T-cell (primary cell): Measurements from ENCODE around the gene CDC45. TPM values are rescaled to one million over a fixed set of nuclear protein-coding genes. Genes with fewer than 3 reads are reported as not detected.

ENCODE experiments used
- ATAC-seq, 4 experiments: fragments of 200-7000 bp in 3 of 4; fragments of 150-1000 bp in 1 of 4; cut with Tn5 transposase; replicated peaks in 1 of 4; 1 replicate in 3 of 4; 2 replicates in 1 of 4; pipeline ENCODE4 v1.10.0; 2021; ENCODE audit warnings: moderate library complexity in 3 of 4, mild to moderate bottlenecking in 2 of 4, moderate number of reproducible peaks in 1 of 4
- CTCF ChIA-PET, 2 donors: fragments of 300-600 bp; sonication (Branson Sonifier 250); formaldehyde crosslinking; loops; one replicate each; lab custom pipeline; 2022; ENCODE audit warnings: antibody characterized with exemption in 2 of 2; lab: Charles Lee
- POLR2A ChIA-PET, 2 donors: fragments of 300-600 bp; sonication (Branson Sonifier 250); formaldehyde crosslinking; loops; one replicate each; lab custom pipeline; 2022; ENCODE audit warnings: antibody characterized with exemption in 2 of 2; lab: Charles Lee
- DNase-seq, 35 experiments: peaks; one replicate each; pipeline versions ENCODE4 v3.0.0 to v3.0.0-alpha.2; 2013 to 2023
- H3K27ac ChIP-seq: one replicate; pipeline ENCODE4 v1.5.1; 2013; ENCODE audit warnings: low read length
- H3K27me3 ChIP-seq, 2 experiments: replicated peaks in 1 of 2; 1 replicate in 1 of 2; 2 replicates in 1 of 2; pipeline versions ENCODE4 v1.6.1 to v1.7.0; 2013; ENCODE audit warnings: low read length in 1 of 2, mixed read lengths in 1 of 2; ENCODE audit not compliant: control insufficient read depth in 2 of 2, insufficient read depth in 2 of 2; ENCODE audit errors: extremely low read depth in 1 of 2
- H3K36me3 ChIP-seq, 2 donors: 1 replicate in 1 of 2; 2 replicates in 1 of 2; pipeline versions ENCODE4 v1.6.1 to v1.7.0; 2013; ENCODE audit warnings: low read length in 1 of 2; ENCODE audit not compliant: control insufficient read depth in 2 of 2, insufficient read depth in 1 of 2; ENCODE audit errors: extremely low read depth in 1 of 2
- H3K4me1 ChIP-seq, 2 experiments: 1 replicate in 1 of 2; 2 replicates in 1 of 2; pipeline versions ENCODE4 v1.6.1 to v1.7.0; 2013; ENCODE audit warnings: low read length in 2 of 2, mixed read lengths in 1 of 2; ENCODE audit not compliant: insufficient read depth in 2 of 2, control insufficient read depth in 1 of 2; ENCODE audit errors: extremely low read depth in 1 of 2
- H3K4me3 ChIP-seq, 2 donors: 1 replicate in 1 of 2; 2 replicates in 1 of 2; pipeline versions ENCODE4 v1.5.1 to v1.7.0; 2013; ENCODE audit warnings: mild to moderate bottlenecking in 2 of 2, low read length in 1 of 2, moderate library complexity in 1 of 2; ENCODE audit not compliant: control insufficient read depth in 1 of 2; ENCODE audit errors: extremely low read depth in 1 of 2
- H3K9me3 ChIP-seq: 2 replicates; pipeline ENCODE4 v1.7.0; 2013
- H3K27ac Mint-ChIP-seq, 2 donors: one replicate each; pipeline ENCODE4 v1.8.0; 2020 to 2021; ENCODE audit warnings: mild to moderate bottlenecking in 2 of 2, mixed read lengths in 2 of 2
- H3K27me3 Mint-ChIP-seq, 2 donors: one replicate each; pipeline ENCODE4 v1.8.0; 2021 to 2022; ENCODE audit warnings: mixed read lengths in 2 of 2
- H3K36me3 Mint-ChIP-seq: one replicate; pipeline ENCODE4 v1.8.0; 2021; ENCODE audit warnings: mixed read lengths
- H3K4me1 Mint-ChIP-seq, 3 donors: one replicate each; pipeline ENCODE4 v1.8.0; 2020 to 2022; ENCODE audit warnings: mixed read lengths in 3 of 3, mild to moderate bottlenecking in 1 of 3
- H3K4me3 Mint-ChIP-seq, 3 donors: one replicate each; pipeline ENCODE4 v1.8.0; 2020 to 2022; ENCODE audit warnings: mild to moderate bottlenecking in 3 of 3, mixed read lengths in 3 of 3, moderate library complexity in 3 of 3
- H3K9me3 Mint-ChIP-seq, 3 donors: one replicate each; pipeline ENCODE4 v1.8.0; 2020 to 2022; ENCODE audit warnings: mixed read lengths in 3 of 3
- WGBS: methylation state at CpG from one replicate; pipeline ENCODE4 v1.1.5; 2013; ENCODE audit warnings: missing lambda C conversion rate; ENCODE audit not compliant: insufficient coverage; 5-methylcytosine and 5-hydroxymethylcytosine counted together
- total RNA-seq, 35 experiments: library from RNA in 6 of 35; stranded (reverse) in 6 of 35; fragments of 120-200 nt in 1 of 35; gene quantifications; one replicate each; pipeline versions ENCODE4 v1.2.1 to v1.2.4 and lab custom pipeline; 2013 to 2026

CDC45 gene
- total RNA-seq, 5 donors from 2014 or later (not counting 1 experiment from before 2014, with no cell fraction given): 0.56 to 2.7 (median 2.2) TPM

DNA sequence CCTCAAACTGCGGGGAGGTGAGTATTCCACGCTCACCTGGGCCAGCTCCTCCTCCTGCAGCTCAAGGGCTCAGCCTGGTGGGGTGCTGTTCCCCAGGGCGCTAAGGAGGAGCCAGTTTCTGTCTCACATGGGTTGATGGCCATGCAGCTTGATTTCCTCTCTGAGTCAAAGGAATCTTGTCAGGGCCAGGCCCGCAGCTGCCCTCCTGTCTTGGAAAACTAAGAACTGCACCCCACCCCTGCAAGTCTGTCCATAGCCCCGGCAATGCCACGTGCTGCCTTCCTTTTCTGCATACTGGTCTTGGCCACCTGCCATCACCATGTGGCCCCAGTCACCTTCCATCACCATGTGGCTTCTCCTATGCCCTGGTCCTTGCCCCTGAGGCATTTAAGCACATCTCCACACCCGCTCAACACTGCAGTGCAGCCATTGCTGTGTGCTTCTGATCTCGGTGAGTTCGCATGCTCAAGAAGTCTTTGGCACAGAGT is 79.6 kb downstream of the CDC45 start:
- Histone ChIP-seq H3K27ac (no peak overlapping the region), H3K4me1 (no peaks in the 10 kb centered on the region), H3K36me3 (no peaks in the 10 kb centered on the region), H3K4me3 (no peak overlapping the region), H3K27me3 (peaks cover 0 to 15% of the 10 kb centered on the region in 2 experiments), H3K9me3 (no peaks in the 10 kb centered on the region)
- DNase-seq: no peak
- Mint-ChIP-seq H3K4me1 (no peaks in the 10 kb centered on the region), H3K9me3 (peaks cover 0 to 4% (median 0%) of the 10 kb centered on the region in 3 donors), H3K27ac (no peak overlapping the region), H3K27me3 (peaks cover 0 to 4% of the 10 kb centered on the region in 2 donors), H3K4me3 (no peak overlapping the region), H3K36me3 (no peaks in the 10 kb centered on the region)
- 83% methylated on average over 8 of the region's 9 CpGs for WGBS
- ATAC-seq: no peak
- POLR2A ChIA-PET: no interaction called here
- CTCF ChIA-PET: no interaction called here

DNA sequence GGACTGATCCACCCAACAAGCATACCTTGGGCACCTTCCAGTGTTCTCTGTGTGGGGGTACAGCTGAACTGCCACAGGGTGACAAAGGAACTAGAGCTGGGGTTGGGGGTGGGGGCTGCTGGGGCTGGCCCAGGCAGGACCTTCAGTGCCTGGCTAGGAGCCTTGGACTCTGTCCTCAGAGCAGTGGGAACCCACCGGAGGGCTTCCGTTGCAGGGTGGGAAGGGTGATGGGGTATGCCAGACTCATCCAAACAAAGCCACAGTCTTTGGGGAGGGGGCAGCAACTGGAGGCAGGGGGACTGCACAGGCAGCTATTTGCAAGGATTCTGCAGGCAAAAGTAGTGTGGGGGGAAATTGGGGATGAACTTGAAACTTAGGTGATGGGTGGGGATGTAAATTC is 80.2 kb downstream of the CDC45 start:
- H3K4me1 ChIP-seq: no peaks in the 10 kb centered on the region
- no peaks in the 10 kb centered on the region for H3K36me3 ChIP-seq
- POLR2A ChIA-PET: no interaction called here
- H3K27me3 ChIP-seq: peaks cover 0 to 11% of the 10 kb centered on the region in 2 experiments
- WGBS: 100% methylated on average over 2 of the region's 2 CpGs
- H3K27ac ChIP-seq: no peak overlapping the region
- Mint-ChIP-seq H3K4me3 (no peak overlapping the region), H3K4me1 (no peaks in the 10 kb centered on the region), H3K36me3 (no peaks in the 10 kb centered on the region), H3K9me3 (peaks cover 0 to 4% (median 0%) of the 10 kb centered on the region in 3 donors), H3K27ac (no peak overlapping the region), H3K27me3 (peaks cover 0 to 3% of the 10 kb centered on the region in 2 donors)
- H3K9me3 ChIP-seq: no peaks in the 10 kb centered on the region
- CTCF ChIA-PET: no interaction called here
- no peak overlapping the region for H3K4me3 ChIP-seq
- DNase-seq (no peak), ATAC-seq (no peak)

DNA sequence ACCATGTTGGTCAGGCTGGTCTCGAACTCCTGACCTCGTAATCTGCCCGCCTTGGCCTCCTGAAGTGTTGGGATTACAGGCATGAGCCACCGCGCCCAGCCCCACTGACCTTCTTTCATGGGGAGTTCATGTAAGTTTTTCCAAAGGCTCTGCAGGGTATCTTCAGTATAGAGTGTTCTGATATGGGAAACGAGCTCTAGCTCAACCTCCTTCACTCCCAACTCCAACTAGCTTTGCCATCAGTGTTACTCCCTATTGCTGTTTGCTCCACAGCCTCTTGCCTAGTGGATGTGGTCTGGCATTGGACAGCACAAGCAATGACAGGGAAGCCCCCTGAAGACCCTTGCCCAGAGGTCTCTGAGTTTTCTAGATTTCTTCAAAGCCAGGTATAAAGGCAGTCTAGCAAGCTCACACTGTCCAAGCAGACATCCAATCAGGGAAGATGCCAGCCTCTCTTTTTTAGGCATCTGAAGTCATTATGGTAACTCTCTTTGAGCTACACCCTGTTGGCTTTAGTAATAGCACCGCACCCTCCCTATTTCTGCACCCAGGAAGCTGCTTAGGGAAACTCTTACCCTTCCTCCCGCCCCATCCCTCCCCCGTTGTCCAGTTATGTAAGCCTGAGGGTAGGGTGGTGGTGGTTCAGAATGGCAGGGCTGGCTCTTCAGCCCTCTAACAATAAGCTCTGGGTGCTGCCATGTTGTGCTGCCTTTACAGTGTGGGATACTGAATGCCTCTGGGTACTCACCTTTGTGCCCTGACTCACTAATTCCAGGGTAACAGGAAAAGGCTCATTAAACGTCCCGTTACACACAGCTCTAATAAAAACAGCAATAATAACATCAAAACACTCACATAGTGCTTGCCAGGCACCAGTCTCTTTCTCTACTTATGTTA is 85.9 kb downstream of the CDC45 start:
- Histone ChIP-seq H3K27me3 (peaks cover 0 to 15% of the 10 kb centered on the region in 2 experiments), H3K4me3 (no peak overlapping the region), H3K27ac (no peak overlapping the region), H3K9me3 (no peaks in the 10 kb centered on the region), H3K36me3 (no peaks in the 10 kb centered on the region), H3K4me1 (no peaks in the 10 kb centered on the region)
- H3K9me3 Mint-ChIP-seq: peaks cover 0 to 4% (median 0%) of the 10 kb centered on the region in 3 donors
- ChIA-PET CTCF (no interaction called here), POLR2A (no interaction called here)
- ATAC-seq (no peak), DNase-seq (no peak)
- WGBS: 100% methylated on average over 3 of the region's 11 CpGs
- peaks cover 0 to 10% (median 0%) of the 10 kb centered on the region in 3 donors for H3K4me1 Mint-ChIP-seq
- H3K36me3 Mint-ChIP-seq: no peaks in the 10 kb centered on the region
- no peak overlapping the region for H3K4me3 Mint-ChIP-seq
- H3K27me3 Mint-ChIP-seq: no peaks in the 10 kb centered on the region
- H3K27ac Mint-ChIP-seq: no peak overlapping the region

DNA sequence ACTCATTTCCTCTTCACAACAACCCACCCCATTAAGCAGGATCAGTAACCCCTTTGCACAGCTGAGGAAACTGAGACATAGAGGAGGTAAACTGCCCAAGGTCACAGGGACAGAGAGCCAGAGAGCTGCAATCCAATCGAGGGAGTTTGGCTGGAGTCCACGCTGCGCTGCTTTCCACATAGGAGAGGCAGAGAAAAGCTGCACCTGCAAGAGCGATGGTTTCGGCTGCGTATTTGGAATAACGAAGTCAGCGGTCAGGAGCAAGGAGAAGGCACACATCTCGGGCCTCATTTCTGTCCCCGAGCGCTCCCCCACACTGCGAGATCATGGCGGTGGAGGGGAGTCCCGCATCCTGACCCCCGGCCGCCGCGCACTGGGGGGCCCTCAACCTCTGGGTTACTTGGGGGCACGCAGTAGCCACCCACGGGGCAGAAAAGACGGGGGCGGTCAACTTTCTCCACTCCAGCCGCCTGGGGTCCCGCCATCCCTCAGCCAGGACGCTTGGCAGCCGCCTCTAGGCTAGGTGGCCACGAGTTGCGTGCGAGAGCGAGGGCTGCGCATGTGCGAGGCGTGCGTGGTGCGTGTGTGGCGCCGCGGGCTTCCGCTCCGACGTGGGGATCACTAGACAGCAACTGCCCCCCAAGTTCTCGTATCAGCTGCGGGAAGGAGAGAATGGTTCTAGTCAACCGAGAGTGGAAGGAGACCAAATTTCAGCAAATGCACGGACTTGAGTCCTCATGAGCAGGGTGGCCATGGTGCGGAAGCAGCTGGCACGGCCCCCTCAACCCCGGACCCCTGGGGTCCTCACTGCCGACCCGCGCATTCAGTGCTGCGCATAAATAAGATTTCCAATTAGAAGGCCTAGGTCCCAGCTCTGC is 86.8 kb downstream of the CDC45 start:
- H3K27ac Mint-ChIP-seq: no peak overlapping the region

DNA sequence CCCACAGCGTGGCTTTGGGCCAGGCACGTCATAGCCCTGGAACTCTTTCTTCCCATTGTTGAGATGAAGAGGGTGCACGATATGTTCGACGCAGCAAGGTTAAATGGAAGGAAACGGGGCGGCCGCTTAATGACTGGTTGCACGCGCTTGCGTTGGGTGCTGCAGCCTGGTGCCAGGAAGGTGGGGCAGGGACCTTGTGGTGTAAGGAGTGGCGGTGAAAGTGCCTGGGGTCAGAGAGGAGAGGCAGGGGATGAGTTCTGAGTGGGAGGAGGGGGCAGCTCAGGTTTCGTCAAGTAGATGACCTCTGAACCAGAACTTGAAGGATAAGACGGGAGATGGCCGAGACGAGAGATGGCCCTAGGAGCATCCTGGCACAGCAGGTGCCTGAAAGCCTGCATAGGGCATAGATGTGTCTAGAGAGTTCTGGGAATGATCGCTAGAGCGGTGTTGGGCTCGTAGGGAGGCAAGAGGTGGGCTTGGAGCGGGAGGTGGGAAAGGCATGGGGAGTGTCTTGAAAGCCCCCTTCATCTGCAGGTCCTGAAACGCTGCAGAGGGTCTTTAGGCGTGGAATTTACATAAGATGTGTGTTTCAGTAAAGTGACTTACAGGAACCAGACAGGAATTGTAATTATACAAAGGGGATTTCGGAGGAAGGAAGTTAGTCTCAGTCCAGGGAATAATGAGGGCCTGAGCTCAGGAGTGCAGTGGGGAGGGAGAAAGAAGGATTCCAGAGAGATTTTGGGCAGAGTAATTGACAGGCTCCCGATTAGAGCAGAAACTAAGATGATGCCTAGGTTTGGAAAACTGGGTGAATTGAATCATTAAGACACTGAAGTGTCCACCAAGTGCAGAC is 87.7 kb downstream of the CDC45 start:
- 93% methylated on average over 24 of the region's 24 CpGs for WGBS
- CTCF ChIA-PET: no interaction called here

More for the DNA sequence above, 86.8 kb downstream of the CDC45 start:
- Histone ChIP-seq H3K4me1 (no peaks in the 10 kb centered on the region), H3K27ac (no peak overlapping the region), H3K9me3 (no peaks in the 10 kb centered on the region), H3K4me3 (no peak overlapping the region), H3K27me3 (peaks cover 0 to 15% of the 10 kb centered on the region in 2 experiments), H3K36me3 (no peaks in the 10 kb centered on the region)
- POLR2A ChIA-PET: no interaction called here
- Mint-ChIP-seq H3K36me3 (no peaks in the 10 kb centered on the region), H3K4me1 (peaks cover 0 to 10% (median under 1%) of the 10 kb centered on the region in 3 donors), H3K4me3 (no peak overlapping the region), H3K27me3 (no peaks in the 10 kb centered on the region), H3K9me3 (peaks cover 0 to 4% (median 0%) of the 10 kb centered on the region in 3 donors)
- CTCF ChIA-PET: no interaction called here
- ATAC-seq (no peak), DNase-seq (no peak)
- WGBS: 91% methylated on average over 47 of the region's 52 CpGs

More for the DNA sequence above, 87.7 kb downstream of the CDC45 start:
- H3K36me3 ChIP-seq: no peaks in the 10 kb centered on the region
- H3K9me3 ChIP-seq: no peaks in the 10 kb centered on the region
- no peaks in the 10 kb centered on the region for H3K4me1 ChIP-seq
- ATAC-seq (no peak), DNase-seq (no peak)
- Mint-ChIP-seq H3K27ac (no peak overlapping the region), H3K4me3 (no peak overlapping the region), H3K9me3 (peaks cover 0 to 4% (median 0%) of the 10 kb centered on the region in 3 donors), H3K4me1 (peaks cover 0 to 10% (median 1%) of the 10 kb centered on the region in 3 donors), H3K27me3 (no peaks in the 10 kb centered on the region), H3K36me3 (no peaks in the 10 kb centered on the region)
- H3K27me3 ChIP-seq: peaks cover 0 to 15% of the 10 kb centered on the region in 2 experiments
- H3K4me3 ChIP-seq: no peak overlapping the region
- POLR2A ChIA-PET: no interaction called here
- H3K27ac ChIP-seq: no peak overlapping the region
